Sigmoid colon (tissue), 3 donors: Measurements from ENCODE around the gene SLC35F4.

ENCODE experiments used
- POLR2A ChIP-seq, 2 donors: fragments of 450-650 bp; IDR thresholded peaks; one replicate each; pipeline ENCODE4 v1.6.1; 2016; ENCODE audit warnings: antibody characterized with exemption in 2 of 2, mild to moderate bottlenecking in 2 of 2, moderate library complexity in 2 of 2
- TF ChIP-seq, protein P1 (sequence below), 4 experiments: fragments of 450-650 bp in 3 of 4; fragments of 200-600 bp in 1 of 4; IDR thresholded peaks; one replicate each; pipeline ENCODE4 v1.5.1; 2016 to 2019; ENCODE audit warnings: antibody characterized with exemption in 4 of 4, mild to moderate bottlenecking in 3 of 4, moderate library complexity in 2 of 4

DNA sequence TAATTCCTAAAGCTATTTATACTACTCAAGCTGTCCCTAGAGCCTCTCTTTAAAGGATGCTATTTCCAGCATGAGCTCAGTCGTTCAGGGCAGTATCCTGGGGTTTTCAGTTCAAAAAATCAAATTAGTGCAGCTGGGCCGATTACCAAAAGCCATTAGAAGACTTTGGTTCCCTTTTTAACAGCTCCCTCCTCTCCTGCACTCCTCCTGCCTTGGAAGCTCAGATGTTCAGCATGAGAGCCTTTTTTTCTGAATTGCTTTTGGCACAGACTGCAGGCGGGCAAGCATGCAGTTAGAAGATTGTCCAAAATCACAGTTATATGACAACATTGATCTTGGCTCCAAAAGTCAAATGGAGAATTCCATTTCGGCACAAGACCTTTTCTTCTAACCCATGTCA, 179.6 kb downstream of the SLC35F4 start:
- no peak for TF ChIP-seq POLR2A (IDR thresholded peaks at IDR 0.05)
- TF ChIP-seq, protein P1, sequence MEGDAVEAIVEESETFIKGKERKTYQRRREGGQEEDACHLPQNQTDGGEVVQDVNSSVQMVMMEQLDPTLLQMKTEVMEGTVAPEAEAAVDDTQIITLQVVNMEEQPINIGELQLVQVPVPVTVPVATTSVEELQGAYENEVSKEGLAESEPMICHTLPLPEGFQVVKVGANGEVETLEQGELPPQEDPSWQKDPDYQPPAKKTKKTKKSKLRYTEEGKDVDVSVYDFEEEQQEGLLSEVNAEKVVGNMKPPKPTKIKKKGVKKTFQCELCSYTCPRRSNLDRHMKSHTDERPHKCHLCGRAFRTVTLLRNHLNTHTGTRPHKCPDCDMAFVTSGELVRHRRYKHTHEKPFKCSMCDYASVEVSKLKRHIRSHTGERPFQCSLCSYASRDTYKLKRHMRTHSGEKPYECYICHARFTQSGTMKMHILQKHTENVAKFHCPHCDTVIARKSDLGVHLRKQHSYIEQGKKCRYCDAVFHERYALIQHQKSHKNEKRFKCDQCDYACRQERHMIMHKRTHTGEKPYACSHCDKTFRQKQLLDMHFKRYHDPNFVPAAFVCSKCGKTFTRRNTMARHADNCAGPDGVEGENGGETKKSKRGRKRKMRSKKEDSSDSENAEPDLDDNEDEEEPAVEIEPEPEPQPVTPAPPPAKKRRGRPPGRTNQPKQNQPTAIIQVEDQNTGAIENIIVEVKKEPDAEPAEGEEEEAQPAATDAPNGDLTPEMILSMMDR (IDR thresholded peaks at IDR 0.05) = no peak
